ENCODE measurements around the gene MLLT1.

MLLT1 gene

DNA sequence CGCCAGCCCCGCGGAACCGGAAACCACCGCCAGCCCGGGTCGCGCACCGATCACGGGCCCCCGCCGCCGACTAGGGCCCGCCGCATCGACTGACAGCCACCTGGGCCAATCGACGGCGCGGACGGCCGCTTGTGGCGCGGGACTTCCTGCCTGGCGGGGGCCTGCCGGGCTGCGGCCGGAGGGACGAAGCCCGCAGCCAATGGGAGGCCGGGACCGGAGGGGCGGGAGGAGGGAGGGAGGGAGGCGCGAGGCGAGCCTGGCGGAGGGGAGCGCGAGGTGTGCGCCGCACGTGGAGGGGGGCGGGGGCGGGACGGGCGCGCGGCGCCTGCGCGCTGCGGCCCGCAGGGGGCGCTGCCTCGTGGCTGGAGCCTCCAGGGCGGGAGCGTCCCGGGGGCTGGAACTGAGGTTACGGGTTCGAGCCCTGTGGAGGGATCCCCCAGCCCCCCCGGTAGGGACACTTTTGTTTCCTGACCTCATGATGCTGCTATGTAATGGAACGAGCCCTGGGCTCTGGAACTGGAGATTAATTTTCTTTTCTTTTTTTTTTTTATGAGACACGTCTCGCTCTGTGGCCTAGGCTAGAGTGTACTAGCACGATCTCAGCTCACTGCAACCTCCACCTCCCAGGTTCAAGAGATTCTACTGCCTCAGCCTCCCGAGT, at the start of gene MLLT1:
Gene MLLT1 (minus strand): TSS at position 45 of the 661 bp plus-strand sequence. CDS start 191 bp downstream, outside the sequence.
- H3K4me2 ChIP-seq (ENCODE audit: low read depth, low read length, poor library complexity, severe bottlenecking), result peak within 1 kb of the TSS; percentile 98
- 0 out of 2 replicates have a peak within 1 kb of the TSS, but pooled peaks have one; percentile 52 for H2AFZ ChIP-seq (ENCODE audit: low read length)
- no peaks in the 10 kb centered on the region for H3K27me3 ChIP-seq (ENCODE audit: insufficient read depth, low read length, poor library complexity, severe bottlenecking)
- TF ChIP-seq EZH2phosphoT487 (IDR thresholded peaks at IDR 0.05; ENCODE audit: borderline replicate concordance), result no peak
- TF ChIP-seq, protein P1, sequence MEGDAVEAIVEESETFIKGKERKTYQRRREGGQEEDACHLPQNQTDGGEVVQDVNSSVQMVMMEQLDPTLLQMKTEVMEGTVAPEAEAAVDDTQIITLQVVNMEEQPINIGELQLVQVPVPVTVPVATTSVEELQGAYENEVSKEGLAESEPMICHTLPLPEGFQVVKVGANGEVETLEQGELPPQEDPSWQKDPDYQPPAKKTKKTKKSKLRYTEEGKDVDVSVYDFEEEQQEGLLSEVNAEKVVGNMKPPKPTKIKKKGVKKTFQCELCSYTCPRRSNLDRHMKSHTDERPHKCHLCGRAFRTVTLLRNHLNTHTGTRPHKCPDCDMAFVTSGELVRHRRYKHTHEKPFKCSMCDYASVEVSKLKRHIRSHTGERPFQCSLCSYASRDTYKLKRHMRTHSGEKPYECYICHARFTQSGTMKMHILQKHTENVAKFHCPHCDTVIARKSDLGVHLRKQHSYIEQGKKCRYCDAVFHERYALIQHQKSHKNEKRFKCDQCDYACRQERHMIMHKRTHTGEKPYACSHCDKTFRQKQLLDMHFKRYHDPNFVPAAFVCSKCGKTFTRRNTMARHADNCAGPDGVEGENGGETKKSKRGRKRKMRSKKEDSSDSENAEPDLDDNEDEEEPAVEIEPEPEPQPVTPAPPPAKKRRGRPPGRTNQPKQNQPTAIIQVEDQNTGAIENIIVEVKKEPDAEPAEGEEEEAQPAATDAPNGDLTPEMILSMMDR (conservative IDR thresholded peaks at IDR 0.05; ENCODE audit: low read length), result peak; percentile 56
- no peaks in the 10 kb centered on the region for H3K9me2 ChIP-seq (replicated peaks; ENCODE audit: low read depth, low read length)
- H3K79me2 ChIP-seq (ENCODE audit: insufficient read depth, low read length), result peaks cover 44% of the 10 kb centered on the region
- peaks cover 44% of the 10 kb centered on the region for H4K20me1 ChIP-seq (ENCODE audit: insufficient read depth, low read length, poor library complexity, severe bottlenecking)
- peak within 1 kb of the TSS; percentile 84 for H3K9ac ChIP-seq (ENCODE audit: low read depth, low read length, poor library complexity, severe bottlenecking)
- H3K4me1 ChIP-seq (ENCODE audit: insufficient read depth, low read length, poor library complexity, severe bottlenecking), result peaks cover 35% of the 10 kb centered on the region
- peak within 1 kb of the TSS; percentile 78 for H3K4me3 ChIP-seq (ENCODE audit: low read length, poor library complexity, severe bottlenecking)
- no peaks in the 10 kb centered on the region for H3K36me3 ChIP-seq (ENCODE audit: insufficient read depth, low read length)
- H3K9me3 ChIP-seq (ENCODE audit: insufficient read depth, low read depth, low read length), result no peaks in the 10 kb centered on the region
- H3F3A ChIP-seq (ENCODE audit: low read depth), result no peaks in the 10 kb centered on the region

DNA sequence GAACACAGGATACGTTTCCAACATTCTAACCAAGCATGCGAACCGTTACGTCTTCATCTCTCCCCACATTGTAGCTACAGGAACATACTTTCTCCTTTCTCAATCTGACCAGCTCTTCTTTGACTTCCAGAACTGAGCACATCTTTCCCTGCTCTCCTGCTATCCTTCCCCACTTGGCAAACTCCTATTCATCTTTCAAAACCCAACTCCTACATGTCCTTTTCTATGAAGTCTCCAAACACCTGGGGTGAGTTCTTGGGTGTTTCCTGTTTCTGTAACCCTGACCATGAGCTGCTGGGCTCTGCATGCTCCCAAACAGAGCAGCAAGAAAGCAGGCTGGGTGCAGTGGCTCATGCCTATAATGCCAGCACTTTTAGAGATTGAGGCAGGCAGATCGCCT, 47.0 kb upstream of the MLLT1 start:
- Histone ChIP-seq H3K9me3 (ENCODE audit: insufficient read depth, low read depth, low read length) (no peaks in the 10 kb centered on the region), H3F3A (ENCODE audit: low read depth) (no peaks in the 10 kb centered on the region), H3K9ac (ENCODE audit: low read depth, low read length, poor library complexity, severe bottlenecking) (no peak overlapping the region), H2AFZ (ENCODE audit: low read length) (no peak overlapping the region), H3K4me3 (ENCODE audit: low read length, poor library complexity, severe bottlenecking) (no peak overlapping the region), H3K27me3 (ENCODE audit: insufficient read depth, low read length, poor library complexity, severe bottlenecking) (no peaks in the 10 kb centered on the region), H3K4me1 (ENCODE audit: insufficient read depth, low read length, poor library complexity, severe bottlenecking) (no peaks in the 10 kb centered on the region), H3K79me2 (ENCODE audit: insufficient read depth, low read length) (no peaks in the 10 kb centered on the region), H3K4me2 (ENCODE audit: low read depth, low read length, poor library complexity, severe bottlenecking) (no peak overlapping the region), H3K36me3 (ENCODE audit: insufficient read depth, low read length) (no peaks in the 10 kb centered on the region), H3K9me2 (replicated peaks; ENCODE audit: low read depth, low read length) (no peaks in the 10 kb centered on the region), H4K20me1 (ENCODE audit: insufficient read depth, low read length, poor library complexity, severe bottlenecking) (no peaks in the 10 kb centered on the region)
- TF ChIP-seq, protein P1 (conservative IDR thresholded peaks at IDR 0.05; ENCODE audit: low read length), result no peak
- no peak for TF ChIP-seq EZH2phosphoT487 (IDR thresholded peaks at IDR 0.05; ENCODE audit: borderline replicate concordance)

GRCh38 chr19:6325614-6326013, 45.8 kb upstream of the MLLT1 start:
- no peak overlapping the region for H2AFZ ChIP-seq (ENCODE audit: low read length)
- H3K9me2 ChIP-seq (replicated peaks; ENCODE audit: low read depth, low read length), result no peaks in the 10 kb centered on the region
- no peak overlapping the region for H3K9ac ChIP-seq (ENCODE audit: low read depth, low read length, poor library complexity, severe bottlenecking)
- H3K4me1 ChIP-seq (ENCODE audit: insufficient read depth, low read length, poor library complexity, severe bottlenecking), result no peaks in the 10 kb centered on the region
- H3K27me3 ChIP-seq (ENCODE audit: insufficient read depth, low read length, poor library complexity, severe bottlenecking), result no peaks in the 10 kb centered on the region
- H3K9me3 ChIP-seq (ENCODE audit: insufficient read depth, low read depth, low read length), result no peaks in the 10 kb centered on the region
- no peak overlapping the region for H3K4me3 ChIP-seq (ENCODE audit: low read length, poor library complexity, severe bottlenecking)
- H4K20me1 ChIP-seq (ENCODE audit: insufficient read depth, low read length, poor library complexity, severe bottlenecking), result no peaks in the 10 kb centered on the region
- H3F3A ChIP-seq (ENCODE audit: low read depth), result no peaks in the 10 kb centered on the region
- no peak overlapping the region for H3K4me2 ChIP-seq (ENCODE audit: low read depth, low read length, poor library complexity, severe bottlenecking)
- TF ChIP-seq EZH2phosphoT487 (IDR thresholded peaks at IDR 0.05; ENCODE audit: borderline replicate concordance), result no peak
- TF ChIP-seq, protein P1 (conservative IDR thresholded peaks at IDR 0.05; ENCODE audit: low read length), result no peak
- no peaks in the 10 kb centered on the region for H3K79me2 ChIP-seq (ENCODE audit: insufficient read depth, low read length)
- H3K36me3 ChIP-seq (ENCODE audit: insufficient read depth, low read length), result no peaks in the 10 kb centered on the region

Measured in Loucy (cell line).